ENCODE measurements around the gene ARHGEF19. TPM values are rescaled to one million over a fixed set of nuclear protein-coding genes. Genes with fewer than 3 reads are reported as not detected.
A peak's percentile ranks its signal among the peaks of the same experiment; 100 is the strongest.

Gene ARHGEF19
- total and polyA plus RNA-seq, 9 of the 15 experiments (the other 6 are each of a cell fraction or from before 2014, with no cell fraction given) = 0.73 to 21.0 (median 5.2) TPM

GRCh38 chr1:16248603-16249516 is 36.4 kb upstream of the ARHGEF19 start (continued):
- TF ChIP-seq REST (IDR thresholded peaks at IDR 0.05; ENCODE audit: borderline replicate concordance) = peak; percentile 92
- peak; percentile 45; the same call in 1 of the 2 replicates for TF ChIP-seq REST (CRISPR knock-in tag; IDR thresholded peaks at IDR 0.05; ENCODE audit: low read depth)
- TF ChIP-seq ETS2 (tag; IDR thresholded peaks at IDR 0.05; ENCODE audit: borderline replicate concordance, poor library complexity, severe bottlenecking) = no peak
- TF ChIP-seq RNF2 (IDR thresholded peaks at IDR 0.05) = peak; percentile 88
- no peak for TF ChIP-seq PHF8 (IDR thresholded peaks at IDR 0.05; ENCODE audit: borderline replicate concordance, low read length)
- TF ChIP-seq ZNF76 (CRISPR knock-in tag; IDR thresholded peaks at IDR 0.05; ENCODE audit: borderline replicate concordance) = peak; percentile 94
- TF ChIP-seq MEIS2 (IDR thresholded peaks at IDR 0.05; ENCODE audit: partially characterized antibody) = peak; percentile 45
- TF ChIP-seq NFE2 (IDR thresholded peaks at IDR 0.05; ENCODE audit: low read depth) = peak; percentile 31; the same call in 1 of the 2 replicates
- 0 out of 2 replicates have a peak, but pooled peaks have one; percentile 49 for TF ChIP-seq ZNF740 (CRISPR knock-in tag; IDR thresholded peaks at IDR 0.05)
- peak in 1 of 2 experiments; percentile 76; a peak in 1 of 4 replicates for TF ChIP-seq ZNF740 (tag; IDR thresholded peaks at IDR 0.05)
- no peak for TF ChIP-seq CC2D1A (IDR thresholded peaks at IDR 0.05)
- TF ChIP-seq SMARCC2 (IDR thresholded peaks at IDR 0.05; ENCODE audit: low read depth) = peak; percentile 67
- peak; percentile 47; the same call in 1 of the 2 replicates for TF ChIP-seq SNAPC5 (CRISPR knock-in tag; IDR thresholded peaks at IDR 0.05)
- TF ChIP-seq CREM (IDR thresholded peaks at IDR 0.05; ENCODE audit: low read depth) = peak; percentile 81
- no peak for TF ChIP-seq SLC30A9 (CRISPR knock-in tag; IDR thresholded peaks at IDR 0.05)
- TF ChIP-seq FOSL1 (tag; conservative IDR thresholded peaks at IDR 0.05) = peak; percentile 77
- no peak for TF ChIP-seq CBX8 (IDR thresholded peaks at IDR 0.05; ENCODE audit: borderline replicate concordance, extremely low read depth, low read depth, low read length, poor library complexity, severe bottlenecking)
- no peak for TF ChIP-seq ZNF551 (CRISPR knock-in tag; IDR thresholded peaks at IDR 0.05)
- peak; percentile 16; the same call in 1 of the 2 replicates for TF ChIP-seq NFATC3 (IDR thresholded peaks at IDR 0.05)

Measured in K562 (cell line).